ENCODE measurements around the gene HS3ST6. TPM values are rescaled to one million over a fixed set of nuclear protein-coding genes. Genes with fewer than 3 reads are reported as not detected.
A peak's percentile ranks its signal among the peaks of the same experiment; 100 is the strongest.
"Not testable (repeated sequence)": the region's sequence is repeated elsewhere in the genome, so short reads cannot be mapped to it uniquely, and the experiment has no call there.

Gene HS3ST6
- polyA plus RNA-seq, 12 donors = 0.15 to 14.3 (median 2.1) TPM; not detected in 8

DNA sequence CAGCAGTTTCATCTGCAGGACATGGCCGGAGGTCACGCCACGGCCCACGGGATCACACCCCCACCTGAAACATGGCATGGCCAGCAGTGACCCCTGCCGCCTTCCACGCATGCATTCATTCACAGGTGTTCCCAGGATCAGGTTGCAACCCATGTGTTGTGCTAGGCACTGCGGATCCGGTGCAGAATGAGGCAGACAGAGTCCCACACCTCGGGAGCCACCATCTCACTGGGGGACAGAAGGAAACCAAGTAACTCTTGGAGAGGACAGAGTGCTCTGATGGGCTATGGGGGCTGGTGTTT lies 29.1 kb upstream of the HS3ST6 start:
- DNase-seq = no peak

DNA sequence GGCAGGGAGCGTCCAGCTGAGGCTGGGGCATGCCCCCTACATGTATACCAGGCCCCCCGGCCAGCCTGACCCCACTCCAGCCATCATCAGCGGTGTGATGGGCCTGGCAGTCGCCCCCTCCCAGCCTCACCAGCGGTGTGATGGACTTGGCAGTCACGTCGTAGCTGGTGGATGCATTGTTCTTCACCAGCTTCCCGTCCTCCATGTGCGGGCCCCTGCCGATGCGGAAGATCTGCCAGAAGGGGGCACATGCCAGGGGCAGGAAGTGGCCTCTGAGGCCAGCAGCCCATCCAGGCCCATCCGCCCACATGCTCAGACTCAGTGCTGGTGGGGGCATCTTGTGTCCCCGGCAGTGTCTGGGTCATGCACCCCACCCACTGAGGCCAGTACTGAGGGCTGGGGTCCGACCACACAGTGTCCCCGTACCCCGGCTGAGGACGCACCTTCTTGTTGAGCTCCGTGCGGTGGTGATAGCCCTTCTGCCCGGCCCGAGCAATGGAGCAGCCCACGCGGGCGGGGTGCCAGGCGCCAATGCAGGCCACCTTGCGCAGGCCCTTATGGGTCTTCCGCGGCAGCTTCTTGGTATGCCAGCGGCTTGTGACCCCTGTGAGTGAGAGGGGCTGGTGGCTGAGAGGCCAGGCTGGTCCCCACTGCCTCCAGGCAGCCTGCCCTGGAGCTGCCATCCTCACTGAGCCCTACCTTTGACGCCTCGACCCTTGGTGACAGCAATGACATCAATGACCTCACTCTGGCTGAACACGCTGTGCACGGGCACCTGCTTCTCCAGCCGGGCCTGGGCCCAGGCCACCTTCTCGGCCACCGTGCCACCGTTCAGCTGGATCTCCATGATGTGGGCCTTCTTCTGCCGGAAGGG lies 28.5 kb upstream of the HS3ST6 start:
- no peak for DNase-seq

DNA sequence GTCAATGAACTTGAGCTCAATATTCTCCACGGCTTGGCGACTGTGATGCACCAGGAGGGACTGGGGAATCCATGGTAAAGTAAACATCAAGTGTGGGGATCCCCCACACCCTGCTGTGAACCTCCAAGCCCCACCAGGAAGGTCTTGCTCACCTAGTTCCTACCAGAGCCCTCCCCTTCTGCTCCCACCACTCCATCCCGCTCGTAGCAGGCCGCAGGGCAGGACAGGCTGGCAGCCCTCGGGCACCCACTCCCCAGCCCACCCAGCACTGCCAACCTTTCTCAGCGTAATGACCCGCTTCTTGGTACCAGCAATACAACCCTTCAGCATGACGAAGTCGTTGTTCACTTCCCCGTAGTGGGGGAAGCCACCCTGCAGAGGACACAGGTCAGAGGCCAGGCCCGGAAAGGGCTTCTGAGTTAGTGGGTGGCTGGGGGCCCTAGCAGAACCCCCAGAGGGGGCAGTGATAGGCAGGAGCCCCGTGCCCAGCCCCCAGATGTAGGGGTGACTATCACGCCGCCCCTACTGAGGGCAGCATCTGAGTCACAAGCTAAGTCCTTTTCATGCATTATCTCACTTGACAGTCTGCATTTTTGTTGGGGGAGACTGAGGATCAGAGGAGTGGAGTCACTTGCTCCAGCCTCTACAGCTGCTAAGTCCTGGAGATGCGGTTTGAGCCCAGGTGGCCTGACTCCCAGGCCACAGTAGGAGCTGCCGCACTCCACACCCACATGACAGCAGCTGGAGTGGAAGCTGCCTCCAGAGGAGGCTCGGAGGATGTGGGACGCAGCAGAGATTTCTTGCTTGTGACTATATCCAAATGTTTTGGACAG lies 27.6 kb upstream of the HS3ST6 start:
- DNase-seq = no peak

DNA sequence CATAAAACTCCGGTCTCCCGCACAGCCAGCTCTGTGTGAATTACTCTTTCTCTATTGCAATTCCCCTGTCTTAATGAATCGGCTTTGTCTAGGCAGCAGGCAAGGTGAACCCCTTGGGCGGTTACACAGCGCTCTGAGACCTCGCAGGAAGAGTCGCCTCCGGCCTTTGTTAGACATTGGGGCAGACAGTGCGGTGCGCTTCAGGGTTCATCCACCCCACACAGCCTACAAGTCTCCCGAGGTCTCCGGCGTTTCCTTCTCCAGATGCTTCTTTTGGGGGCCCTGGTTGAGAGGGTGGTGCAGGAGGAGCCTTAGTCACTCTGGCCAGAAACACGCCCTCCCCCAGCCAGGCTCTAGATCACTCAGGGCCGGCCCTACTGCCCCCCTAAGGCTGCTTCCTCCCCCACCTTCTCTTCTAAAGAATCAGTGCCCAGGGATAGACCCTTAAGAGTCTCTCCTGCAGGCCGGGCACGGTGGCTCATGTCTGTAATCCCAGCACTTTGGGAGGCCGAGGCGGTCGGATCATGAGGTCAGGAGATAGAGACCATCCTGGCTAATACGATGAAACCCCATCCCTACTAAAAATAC lies 26.5 kb upstream of the HS3ST6 start:
- DNase-seq = no peak

DNA sequence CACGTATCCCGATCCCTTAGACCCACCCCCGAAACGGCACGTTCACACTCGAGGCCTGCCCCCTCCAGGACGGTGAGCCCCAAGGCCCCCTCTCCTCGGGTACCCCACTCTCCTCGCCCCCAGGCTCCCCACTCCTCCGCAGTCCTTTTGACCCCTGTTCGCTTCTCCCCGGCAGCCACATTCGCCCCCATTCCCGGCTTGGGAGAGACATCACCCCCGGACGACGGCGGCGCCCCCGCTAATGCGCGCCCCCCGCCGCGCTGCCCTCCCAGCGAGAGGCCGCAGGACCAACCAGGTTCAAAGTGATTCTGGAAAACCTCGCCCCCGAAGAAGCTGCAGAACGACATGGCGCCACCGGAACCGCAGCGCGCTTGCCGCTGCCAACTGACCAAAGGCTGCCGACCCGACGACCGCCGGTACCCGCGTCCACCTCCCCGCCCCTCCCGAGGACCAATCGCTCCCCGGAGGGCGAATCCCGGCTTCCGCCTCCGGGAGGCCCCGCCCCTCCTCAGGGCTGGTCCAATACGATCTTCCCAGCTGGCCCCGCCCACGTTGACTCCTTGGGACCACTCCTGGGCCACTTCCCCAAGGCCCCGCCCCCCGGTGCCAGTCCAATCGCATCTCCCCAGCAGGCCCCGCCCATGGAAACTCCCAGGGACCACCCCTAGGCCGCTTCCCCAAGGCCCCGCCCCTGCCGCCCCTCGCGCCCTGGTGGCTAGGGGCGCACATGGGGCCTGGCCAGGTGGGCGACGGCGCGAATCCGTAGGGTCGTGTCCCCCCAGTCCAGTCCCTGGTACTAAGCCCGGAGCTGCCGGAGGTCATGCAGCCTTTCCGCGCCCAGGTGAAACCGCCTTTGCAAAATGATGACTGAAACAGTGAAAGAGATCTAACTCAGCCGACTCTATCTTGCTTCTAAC lies 24.9 kb upstream of the HS3ST6 start, which contains the start of gene MSRB1:
MSRB1 (minus strand) TSS at position 390 of the 917 bp plus-strand sequence; CDS start at position 347, 43 bp downstream.
- peak; percentile 98 for DNase-seq

DNA sequence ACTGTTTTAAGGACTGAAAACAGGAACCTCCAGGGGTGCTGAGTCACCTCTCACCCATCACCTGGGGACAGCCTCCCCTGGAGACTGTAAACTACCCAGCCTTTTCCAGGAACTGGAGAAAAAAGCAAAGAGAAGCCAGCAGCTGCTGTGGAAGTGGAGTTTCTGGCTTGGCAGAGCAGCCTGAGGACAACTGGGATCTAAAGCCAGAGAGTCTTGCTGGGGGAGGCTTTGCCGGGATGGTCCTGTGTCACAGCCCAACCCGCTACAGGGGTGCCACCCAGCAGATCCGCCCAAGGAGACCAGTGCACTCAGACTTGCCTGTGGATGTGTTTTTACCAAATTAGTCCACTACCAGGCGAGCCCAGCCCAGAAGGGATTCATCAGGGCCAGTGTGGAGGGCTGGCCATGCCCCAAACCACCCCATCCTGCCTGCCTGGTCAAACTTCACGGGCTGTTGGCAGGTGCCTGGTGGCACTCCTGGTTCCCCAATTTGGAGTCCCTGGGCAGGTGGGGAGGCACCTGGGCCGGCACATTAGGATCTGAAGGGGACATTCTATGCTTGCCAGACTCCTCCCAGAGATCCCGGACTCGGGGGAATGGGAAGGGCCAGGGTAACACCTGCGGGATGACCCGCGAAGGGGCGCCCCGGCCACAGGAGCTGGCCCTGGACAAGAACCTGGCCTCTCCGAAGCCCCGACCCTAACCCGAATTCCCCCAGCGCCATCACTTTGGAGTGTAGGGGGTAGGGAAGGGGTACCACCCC lies 24.0 kb upstream of the HS3ST6 start:
- no peak for DNase-seq

DNA sequence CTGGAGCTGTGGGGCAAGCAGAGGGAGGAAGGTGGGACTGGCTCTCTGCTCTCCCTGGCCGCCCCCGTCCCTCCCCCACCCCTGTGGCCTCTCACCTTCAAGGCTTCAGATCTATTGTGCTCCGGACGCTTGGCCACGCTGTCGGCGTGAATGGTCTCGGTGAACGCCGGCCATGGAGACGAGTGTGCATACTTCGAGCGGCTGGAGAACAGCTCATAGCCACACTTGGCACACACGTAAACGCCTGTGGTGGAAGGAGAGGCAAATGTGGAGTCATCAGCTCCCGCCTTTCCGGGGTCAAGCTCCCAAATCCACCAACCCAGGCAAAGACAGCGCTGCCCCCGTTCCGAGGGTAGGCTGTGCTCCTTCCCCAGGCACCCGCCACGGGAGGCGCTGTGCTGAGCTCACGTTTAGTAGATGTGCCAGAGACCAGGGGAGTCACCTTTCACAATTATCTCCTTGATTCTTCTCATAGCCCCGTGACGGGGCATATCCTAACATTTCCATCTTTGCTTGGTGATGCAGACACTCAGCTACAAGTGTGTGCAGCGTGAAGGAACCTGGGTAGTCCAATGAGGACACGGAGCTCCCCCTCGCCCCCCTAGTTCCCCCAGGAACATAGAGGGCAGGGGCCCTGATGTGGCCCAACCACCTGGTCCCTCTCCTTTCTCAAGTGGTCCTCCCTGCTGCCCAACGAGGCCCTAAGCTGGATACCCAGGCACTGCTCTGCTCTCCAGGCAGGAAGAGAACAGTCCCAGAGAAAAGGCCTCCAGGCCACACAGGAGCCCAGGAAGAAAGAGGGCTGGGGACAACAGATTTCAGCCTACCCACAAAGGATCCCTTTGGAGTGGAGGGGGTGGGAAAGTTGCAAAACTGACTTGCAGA lies 23.2 kb upstream of the HS3ST6 start:
- no peak for DNase-seq

DNA sequence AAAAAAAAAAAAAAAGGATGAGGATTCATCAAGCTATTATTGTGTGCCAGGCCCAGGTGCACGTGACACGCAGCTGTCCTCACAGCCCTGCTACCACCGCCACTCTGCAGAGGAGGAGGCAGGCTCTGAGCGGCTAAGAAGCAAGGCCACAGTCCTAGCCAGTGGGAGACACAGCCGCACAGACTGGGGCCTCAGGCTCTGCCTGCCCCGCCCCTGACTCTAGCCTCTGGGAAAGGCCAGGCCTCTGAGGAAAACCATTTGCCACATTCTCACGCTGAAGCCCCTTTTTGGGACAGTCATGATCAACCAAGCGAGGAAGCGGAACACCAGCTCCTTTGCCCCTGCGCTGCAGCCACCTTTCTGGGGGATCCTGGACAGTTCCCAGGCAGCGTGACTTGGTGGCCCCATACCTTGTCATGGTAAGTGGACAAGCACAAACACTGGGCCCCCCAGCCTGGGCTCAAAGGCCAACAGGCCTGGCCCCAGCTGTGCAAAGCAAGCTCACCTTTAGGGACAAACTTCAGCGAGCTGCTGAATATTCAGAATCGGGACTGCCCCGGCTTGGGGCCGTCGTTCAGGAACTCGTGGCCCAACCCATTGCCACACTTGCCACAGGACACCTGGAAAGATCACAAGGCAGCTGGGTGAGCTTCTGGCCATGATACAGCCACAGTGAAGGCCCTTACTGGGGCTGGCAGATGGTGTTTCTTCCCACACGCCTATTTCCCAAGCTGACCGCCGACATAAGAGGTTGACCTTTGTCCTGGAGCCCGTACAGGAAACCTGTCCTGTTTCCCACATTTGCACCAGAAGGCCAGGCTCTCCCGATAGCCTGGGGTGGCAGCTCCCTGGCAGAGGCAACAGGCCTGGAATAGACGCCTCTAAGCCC lies 22.3 kb upstream of the HS3ST6 start:
- DNase-seq = no peak

DNA sequence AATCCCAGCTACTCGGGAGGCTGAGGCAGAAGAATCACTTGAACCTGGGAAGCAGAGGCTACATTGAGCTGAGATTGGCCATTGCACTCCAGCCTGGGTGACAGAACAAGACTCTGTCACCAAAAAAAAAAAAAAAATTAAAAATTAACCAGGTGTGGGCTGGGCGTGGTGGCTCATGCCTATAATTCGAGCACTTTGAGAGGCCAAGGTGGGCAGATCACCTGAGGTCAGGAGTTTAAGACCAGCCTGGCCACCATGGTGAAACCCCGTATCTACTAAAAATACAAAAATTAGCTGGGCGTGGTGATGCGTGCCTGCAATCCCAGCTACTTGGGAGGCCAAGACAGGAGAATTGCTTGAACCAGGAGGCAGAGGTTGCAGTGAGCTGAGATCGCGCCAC lies 21.6 kb upstream of the HS3ST6 start:
- not testable (repeated sequence) for DNase-seq

DNA sequence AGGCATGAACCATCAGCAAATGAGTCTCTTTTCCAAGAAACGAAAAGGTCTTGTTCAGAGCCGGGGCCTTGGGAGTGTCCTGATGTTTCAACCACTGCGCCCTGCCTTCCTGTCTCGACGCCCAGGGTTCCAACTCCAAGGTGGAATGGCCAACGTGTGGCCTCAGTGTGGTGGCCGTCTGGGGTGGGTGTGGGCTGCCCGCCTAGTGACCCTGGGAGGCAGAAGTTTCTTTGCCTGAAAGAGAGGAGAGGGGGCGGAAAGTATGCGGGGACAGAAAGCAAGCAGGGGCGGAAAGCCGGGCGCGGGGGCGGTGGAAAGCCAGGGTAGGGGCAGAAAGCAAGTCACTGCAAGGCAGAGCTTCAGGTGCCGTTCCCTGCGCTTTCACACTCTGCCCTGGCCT lies 20.7 kb upstream of the HS3ST6 start:
- DNase-seq = no peak

DNA sequence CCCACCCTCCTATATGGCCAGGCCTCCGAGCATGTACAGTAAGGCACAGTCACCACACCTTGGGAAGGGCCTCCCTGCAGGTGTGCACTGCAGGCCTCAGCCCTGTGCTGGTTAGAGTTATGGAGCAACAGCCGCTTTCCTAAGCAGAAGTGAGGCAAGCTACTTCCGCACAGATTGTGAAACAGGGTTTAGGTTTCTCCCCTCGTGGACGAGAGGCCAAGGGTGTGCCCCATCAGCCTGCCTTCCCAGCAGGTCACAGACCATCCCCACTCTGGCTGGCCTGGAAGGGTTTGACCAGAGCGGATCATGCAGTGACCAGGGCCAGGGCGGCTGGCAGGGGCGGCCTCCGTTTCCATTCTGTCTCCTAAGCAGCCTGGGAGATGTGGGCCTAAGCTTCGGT lies 20.1 kb upstream of the HS3ST6 start:
- no peak for DNase-seq

DNA sequence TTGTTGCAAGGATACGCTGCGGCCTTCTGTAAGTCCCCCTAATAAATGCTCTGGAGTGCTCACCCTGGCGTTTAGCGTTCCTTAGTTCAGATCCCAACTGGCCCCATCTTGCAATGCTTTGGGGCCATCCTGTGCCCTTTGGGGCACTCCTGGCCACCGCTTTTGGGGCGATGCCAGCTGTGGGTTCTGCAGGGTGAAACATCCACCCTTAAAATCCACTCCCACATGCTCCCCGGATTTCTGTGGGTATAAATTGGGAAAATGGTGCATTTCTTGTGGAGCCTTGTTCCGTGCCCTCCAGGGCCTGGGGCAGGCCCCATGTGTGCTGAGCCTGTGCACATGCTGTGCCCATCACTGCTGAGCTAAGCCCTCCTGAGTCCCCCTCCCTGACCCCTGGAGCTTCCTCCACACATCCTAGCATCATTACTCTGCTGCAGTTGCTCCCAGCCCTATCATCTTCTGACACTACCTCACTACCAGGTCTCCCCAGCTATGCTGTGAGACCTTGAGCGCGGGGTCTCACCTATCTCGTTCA lies 18.8 kb upstream of the HS3ST6 start:
- no peak for DNase-seq

DNA sequence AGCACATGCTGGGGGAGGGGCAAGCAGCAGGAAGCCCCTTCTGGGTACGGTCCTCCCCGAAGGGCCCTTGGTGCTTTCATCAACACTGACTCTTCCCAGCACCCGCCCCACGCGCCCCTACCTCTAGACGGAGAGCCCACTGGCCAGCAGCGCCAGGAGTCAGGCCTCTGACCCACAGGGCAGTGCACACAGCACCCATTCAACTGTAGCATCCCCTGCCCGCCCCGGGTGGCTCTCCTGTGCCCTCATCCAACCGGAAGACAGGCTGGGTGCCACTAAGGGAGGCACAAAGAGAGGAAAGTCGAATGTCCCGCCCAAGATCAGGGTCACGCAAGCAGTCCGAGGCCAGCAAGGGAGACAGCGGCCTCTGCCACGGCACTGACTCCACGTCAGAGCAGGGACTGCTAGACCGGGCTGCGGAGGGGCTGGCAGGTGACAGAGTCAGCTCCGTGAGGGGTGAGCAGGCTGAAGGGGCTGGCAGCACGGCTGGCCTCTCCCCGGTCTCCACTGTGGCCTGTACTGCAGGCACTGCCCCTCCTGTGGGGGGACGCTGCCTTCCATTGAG lies 15.0 kb upstream of the HS3ST6 start:
- no peak for DNase-seq

DNA sequence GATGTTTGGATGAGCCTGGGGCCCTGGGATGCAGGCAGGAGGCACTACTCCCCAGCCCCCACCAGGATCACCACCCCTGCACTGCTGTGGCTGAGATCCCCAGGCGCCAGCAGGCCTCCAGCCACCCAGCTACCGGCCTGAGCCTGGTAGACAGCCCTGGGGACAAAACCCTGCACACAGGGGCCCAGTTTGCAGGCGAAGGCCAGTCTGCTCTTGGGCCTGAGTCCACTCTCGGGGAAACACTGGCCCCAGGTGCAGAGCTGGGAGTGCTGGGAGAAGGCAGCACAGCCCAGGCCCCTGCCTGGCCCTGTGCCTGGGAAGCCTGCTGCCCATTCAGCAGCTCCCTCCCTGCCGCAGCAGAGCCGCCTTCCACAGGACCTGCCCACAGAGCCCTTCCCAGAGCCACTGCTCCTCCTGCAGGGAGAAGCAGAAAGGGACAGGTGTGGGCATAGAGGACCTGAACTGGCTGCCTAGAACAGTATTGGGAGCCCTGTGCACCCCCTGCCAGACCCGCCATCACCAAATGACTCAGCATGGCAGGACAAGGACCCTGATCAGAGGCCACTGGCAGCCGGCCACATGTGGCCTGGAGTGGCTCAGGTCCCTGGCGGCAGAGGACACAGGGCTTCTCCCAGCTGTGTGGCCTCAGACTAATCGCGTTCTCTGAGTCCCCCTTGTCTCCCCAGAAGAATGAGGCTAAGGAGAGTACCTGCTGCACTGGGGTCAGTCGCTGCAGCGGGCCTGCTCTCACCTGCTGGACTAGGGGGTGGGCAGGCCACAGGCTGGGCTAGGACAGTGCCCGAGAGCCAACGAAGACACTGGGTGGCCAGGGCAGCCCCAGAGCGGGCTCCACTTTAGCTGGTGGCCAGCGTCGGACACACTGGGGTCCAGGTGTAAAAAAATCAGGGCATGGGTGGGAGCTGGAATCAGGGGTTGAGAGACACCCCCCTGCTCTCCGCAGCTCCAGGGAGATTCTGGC lies 14.1 kb upstream of the HS3ST6 start:
- no peak for DNase-seq

DNA sequence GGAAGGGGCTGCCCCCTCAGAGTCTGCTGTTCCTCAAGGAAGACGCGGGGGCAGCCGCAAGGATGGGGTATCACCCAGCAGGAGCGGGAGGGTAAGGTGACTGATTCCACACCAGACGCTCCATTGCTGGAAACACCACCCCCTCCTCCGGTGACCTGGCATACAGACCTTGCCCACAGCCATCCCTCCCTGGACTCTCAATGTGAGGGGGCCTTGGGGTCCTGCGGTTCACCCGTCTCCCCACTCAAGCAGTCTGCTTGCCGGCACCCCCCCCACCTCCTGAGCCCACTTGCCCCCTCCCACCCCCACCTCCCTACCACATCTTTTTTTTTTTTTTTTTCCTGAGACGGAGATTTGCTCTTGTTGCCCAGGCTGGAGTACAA lies 12.1 kb upstream of the HS3ST6 start:
- no peak for DNase-seq

DNA sequence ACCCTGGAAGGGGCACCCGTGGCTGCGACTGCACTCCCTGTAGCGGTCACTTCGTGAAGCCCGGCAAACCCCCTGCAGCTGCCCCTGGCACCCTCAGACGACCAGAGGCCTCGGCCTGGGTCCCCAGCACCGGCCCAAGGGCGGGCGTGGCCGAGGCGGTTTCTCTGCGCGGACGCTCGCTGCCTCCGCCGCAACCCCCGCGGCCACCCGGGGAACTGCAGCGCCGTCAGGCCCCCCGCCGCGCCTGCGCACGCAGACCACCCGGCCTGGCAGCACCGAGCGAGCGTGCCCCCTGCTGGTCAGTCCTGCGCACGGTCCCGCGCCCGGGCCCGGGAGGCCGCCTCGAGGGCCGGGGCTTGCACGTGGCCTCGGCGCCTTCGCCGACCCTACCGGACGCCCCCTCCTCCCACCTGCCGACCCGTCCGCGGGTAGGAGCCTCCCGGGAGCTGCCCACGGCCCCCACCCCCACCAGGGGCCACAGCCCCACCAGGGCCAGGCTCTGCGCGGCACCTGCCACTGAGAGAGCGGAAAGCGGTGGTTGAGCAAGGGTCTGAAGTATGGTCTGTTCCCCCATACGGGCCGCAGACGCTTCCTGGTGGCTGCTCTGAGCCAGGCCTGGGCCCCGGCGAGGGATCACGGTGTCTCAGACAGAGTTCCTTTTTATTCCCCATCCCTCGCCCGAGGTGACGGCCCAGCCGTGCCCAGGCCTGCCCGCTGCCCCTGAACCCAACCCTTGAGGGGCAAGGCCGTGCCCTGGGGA lies 11.5 kb upstream of the HS3ST6 start:
- peak; percentile 88 for DNase-seq

Measured in muscle of arm (tissue), 12 donors.